Retinal pigment epithelial cell (primary cell): ENCODE results near the gene TEFM.
"Not testable (repeated sequence)": the region's sequence is repeated elsewhere in the genome, so short reads cannot be mapped to it uniquely, and the experiment has no call there.

ENCODE experiments used
- DNase-seq: peaks from one replicate; pipeline ENCODE4 v3.0.0-alpha.2; 2010; ENCODE audit warnings: low read depth
- H3K4me3 ChIP-seq: 2 replicates; pipeline ENCODE4 v1.5.1; 2011; ENCODE audit warnings: mild to moderate bottlenecking, low read length, control low read depth, moderate library complexity
- CTCF ChIP-seq: conservative IDR thresholded peaks from 2 replicates; pipeline ENCODE4 v1.5.1; 2011; ENCODE audit warnings: low read depth, low read length, control low read depth, inconsistent platforms

The TEFM gene

GRCh38 chr17:30942308-30943079 lies 36.5 kb upstream of the TEFM start:
- no peak for DNase-seq
- H3K4me3 ChIP-seq, result no peak overlapping the region
- no peak for TF ChIP-seq CTCF

GRCh38 chr17:30939051-30939689 lies 33.1 kb upstream of the TEFM start:
- no peak overlapping the region for H3K4me3 ChIP-seq
- TF ChIP-seq CTCF, result no peak
- DNase-seq, result no peak

- no peak overlapping the region for H3K4me3 ChIP-seq
- no peak for DNase-seq
- no peak for TF ChIP-seq CTCF
These were observed 27.9 kb upstream of the TEFM start for GRCh38 chr17:30933966-30934365.

- H3K4me3 ChIP-seq, DNase-seq: not testable (repeated sequence)
These were observed 25.5 kb upstream of the TEFM start for GRCh38 chr17:30931582-30931981.

GRCh38 chr17:30930495-30930894 lies 24.5 kb upstream of the TEFM start:
- no peak overlapping the region for H3K4me3 ChIP-seq
- TF ChIP-seq CTCF, result no peak
- DNase-seq, result no peak

GRCh38 chr17:30929861-30930260 lies 23.8 kb upstream of the TEFM start:
- H3K4me3 ChIP-seq, DNase-seq: not testable (repeated sequence)

- no peak for TF ChIP-seq CTCF
- DNase-seq, result no peak
- no peak overlapping the region for H3K4me3 ChIP-seq
These were observed 23.1 kb upstream of the TEFM start for GRCh38 chr17:30929081-30929633.

- H3K4me3 ChIP-seq, result no peak overlapping the region
- no peak for DNase-seq
- no peak for TF ChIP-seq CTCF
These were observed 22.5 kb upstream of the TEFM start for GRCh38 chr17:30928584-30928983.
